ENCODE results near the gene P2RY14.

Gene P2RY14

GRCh38 chr3:151307131-151307530, 28.8 kb upstream of the P2RY14 start:
- no peak overlapping the region for H3K4me3 ChIP-seq (ENCODE audit: low read depth, low read length)
- H3K36me3 ChIP-seq (ENCODE audit: control insufficient read depth in 2 of 2, insufficient read depth in 1 of 2, low read length in 2 of 2) = no peaks in the 10 kb centered on the region
- H3K4me1 ChIP-seq (ENCODE audit: control insufficient read depth, insufficient read depth, low read length) = no peaks in the 10 kb centered on the region
- TF ChIP-seq ZNF544 (tag by site-specific recombination; IDR thresholded peaks at IDR 0.05) (no peak), PRDM4 (tag by site-specific recombination; IDR thresholded peaks at IDR 0.05) (no peak), HOXD13 (CRISPR knock-in tag; IDR thresholded peaks at IDR 0.05; ENCODE audit: borderline replicate concordance) (no peak), KLF10 (tag by site-specific recombination; IDR thresholded peaks at IDR 0.05) (no peak), ZNF645 (tag by site-specific recombination; IDR thresholded peaks at IDR 0.05) (no peak), SALL2 (tag by site-specific recombination; IDR thresholded peaks at IDR 0.05; ENCODE audit: borderline replicate concordance) (no peak), ZNF510 (tag by site-specific recombination; IDR thresholded peaks at IDR 0.05; ENCODE audit: insufficient replicate concordance) (no peak), ZNF121 (tag by site-specific recombination; IDR thresholded peaks at IDR 0.05) (no peak), ZSCAN4 (tag by site-specific recombination; IDR thresholded peaks at IDR 0.05) (no peak), ZNF140 (tag by site-specific recombination; IDR thresholded peaks at IDR 0.05) (no peak), ZNF580 (tag by site-specific recombination; IDR thresholded peaks at IDR 0.05) (no peak)
- H3K9me3 ChIP-seq (ENCODE audit: control insufficient read depth, insufficient read depth, low read depth, low read length) = no peaks in the 10 kb centered on the region
- ChIA-PET CTCF (interaction anchor here (3.2 kb wide), 1 partner anchor 19 kb away, joined by 8 read pairs; no protein-coding TSS in a partner anchor), POLR2A (no interaction called here)
- no peak overlapping the region for H3K27ac ChIP-seq (ENCODE audit: extremely low read depth, low read depth, low read length)

- Histone ChIP-seq H3K9me3 (ENCODE audit: control insufficient read depth, insufficient read depth, low read depth, low read length) (no peaks in the 10 kb centered on the region), H3K4me1 (ENCODE audit: control insufficient read depth, insufficient read depth, low read length) (no peaks in the 10 kb centered on the region), H3K36me3 (ENCODE audit: control insufficient read depth in 2 of 2, insufficient read depth in 1 of 2, low read length in 2 of 2) (no peaks in the 10 kb centered on the region), H3K27ac (ENCODE audit: extremely low read depth, low read depth, low read length) (no peak overlapping the region), H3K4me3 (ENCODE audit: low read depth, low read length) (no peak overlapping the region)
- ChIA-PET POLR2A (no interaction called here), CTCF (interaction anchor here (0.5 to 3.2 kb wide), 3 partner anchors 13 to 64 kb away, joined by 3 to 8 read pairs (median 3); no protein-coding TSS in a partner anchor)
- TF ChIP-seq PRDM4 (tag by site-specific recombination; IDR thresholded peaks at IDR 0.05) (no peak), ZNF555 (tag by site-specific recombination; conservative IDR thresholded peaks at IDR 0.05) (no peak), PRDM6 (tag by site-specific recombination; IDR thresholded peaks at IDR 0.05) (no peak), ZNF239 (tag by site-specific recombination; IDR thresholded peaks at IDR 0.05) (no peak), ZBTB1 (tag by site-specific recombination; IDR thresholded peaks at IDR 0.05) (no peak), ZNF423 (tag by site-specific recombination; IDR thresholded peaks at IDR 0.05) (no peak), ZNF114 (tag by site-specific recombination; IDR thresholded peaks at IDR 0.05) (no peak), SP7 (tag by site-specific recombination; IDR thresholded peaks at IDR 0.05) (no peak), ZNF175 (tag by site-specific recombination; IDR thresholded peaks at IDR 0.05) (no peak)
Observed at GRCh38 chr3:151306168-151306810, 27.9 kb upstream of the P2RY14 start.
